Measurements from ENCODE around the gene CNTNAP5. TPM values are rescaled to one million over a fixed set of nuclear protein-coding genes. Genes with fewer than 3 reads are reported as not detected.

The CNTNAP5 gene
- total and polyA plus RNA-seq, 9 of the 15 experiments (the other 6 are each of a cell fraction or from before 2014, with no cell fraction given): not detected

- Histone ChIP-seq H3K4me2 (ENCODE audit: insufficient read depth, low read length) (no peak overlapping the region), H3K9me1 (ENCODE audit: control insufficient read depth, insufficient read depth, low read length) (no peaks in the 10 kb centered on the region), H3K79me2 (ENCODE audit: control insufficient read depth, insufficient read depth, low read length) (no peaks in the 10 kb centered on the region), H4K20me1 (replicated peaks; ENCODE audit: control insufficient read depth, insufficient read depth, low read length) (no peaks in the 10 kb centered on the region), H3K4me1 (replicated peaks in 1 of 2; ENCODE audit: control insufficient read depth in 2 of 2, insufficient read depth in 2 of 2, low read length in 2 of 2) (no peaks in the 10 kb centered on the region), H3K4me3 (no peak overlapping the region), H3K9me3 (replicated peaks; ENCODE audit: control insufficient read depth, insufficient read depth, low read depth, low read length) (no peaks in the 10 kb centered on the region), H3K9ac (ENCODE audit: insufficient read depth in 1 of 2, low read depth in 2 of 2, low read length in 2 of 2) (no peak overlapping the region), H3K27ac (ENCODE audit: extremely low read depth, low read depth, low read length) (no peak overlapping the region), H3K27me3 (ENCODE audit: control insufficient read depth in 2 of 2, insufficient read depth in 2 of 2, low read length in 2 of 2) (no peaks in the 10 kb centered on the region), H3K36me3 (ENCODE audit: control insufficient read depth, insufficient read depth, low read length) (no peaks in the 10 kb centered on the region), H2AFZ (ENCODE audit: low read depth, low read length) (no peak overlapping the region)
- FAIRE-seq: no peak
- POLR2A ChIA-PET: no interaction called here
- 1% methylated on average over 12 of the region's 12 CpGs for WGBS (ENCODE audit: insufficient coverage, low coverage, missing lambda C conversion rate)
- BruUV-seq (replicated peaks): no TSS peak
- in situ Hi-C loops (cut with MboI): no loop called here
- intact Hi-C loops (cut with micrococcal nuclease): no loop called here
- ATAC-seq: no peak
- TF ChIP-seq XRCC5 (IDR thresholded peaks at IDR 0.05; ENCODE audit: low read depth, low read length) (no peak), ZNF696 (CRISPR knock-in tag; conservative IDR thresholded peaks at IDR 0.05) (no peak), ZNF280A (IDR thresholded peaks at IDR 0.05; ENCODE audit: low read depth, partially characterized antibody) (no peak), MGA (IDR thresholded peaks at IDR 0.05) (no peak), ZBTB12 (CRISPR knock-in tag; IDR thresholded peaks at IDR 0.05) (no peak), RBM14 (IDR thresholded peaks at IDR 0.05; ENCODE audit: borderline replicate concordance, insufficient read depth, low read depth, low read length) (no peak), ZNF282 (CRISPR knock-in tag; IDR thresholded peaks at IDR 0.05) (no peak)
- CTCF ChIA-PET (ENCODE audit: low intra/inter-chr PET ratio): no interaction called here
- no peak for DNase-seq (ENCODE audit: extremely low read depth in 1 of 4, low spot score in 3 of 4)
Measured at GRCh38 chr2:124647663-124648062, 622.6 kb downstream of the CNTNAP5 start.

All from K562 (cell line).